Activated CD4-positive, alpha-beta T cell treated with anti-CD3 and anti-CD28 coated beads for 48 hours (primary cell): ENCODE results near the gene TMEM217.

ENCODE experiments used
- DNase-seq: peaks from one replicate; pipeline ENCODE4 v3.0.0-alpha.2; 2020

TMEM217 gene

DNA sequence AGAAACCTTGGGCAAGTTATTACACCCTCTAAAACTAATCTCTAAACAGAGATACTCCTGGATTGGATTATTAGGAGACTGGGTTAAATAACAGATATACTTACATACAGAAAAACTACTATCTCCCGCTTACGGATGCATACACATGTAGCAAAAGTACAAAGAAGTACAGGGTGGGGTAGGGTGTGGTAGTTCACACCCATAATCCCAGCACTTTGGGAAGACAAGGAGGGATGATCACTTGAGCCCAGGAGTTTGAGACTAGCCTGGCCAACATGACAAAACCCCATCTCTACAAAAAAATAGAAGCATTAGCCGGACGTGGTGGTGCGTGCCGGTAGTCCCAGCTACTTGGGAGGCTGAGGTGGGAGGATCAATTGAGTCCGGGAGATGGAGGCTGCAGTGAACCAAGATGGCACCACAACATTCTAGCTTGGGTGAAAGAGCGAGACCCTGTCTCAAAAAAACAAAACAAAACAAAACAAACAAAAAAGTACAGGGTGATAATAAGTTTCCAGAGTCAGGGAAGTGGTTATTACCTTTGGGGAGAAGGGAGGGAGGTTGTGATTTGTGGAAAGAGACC lies 79.9 kb downstream of the TMEM217 start:
- no peak for DNase-seq

DNA sequence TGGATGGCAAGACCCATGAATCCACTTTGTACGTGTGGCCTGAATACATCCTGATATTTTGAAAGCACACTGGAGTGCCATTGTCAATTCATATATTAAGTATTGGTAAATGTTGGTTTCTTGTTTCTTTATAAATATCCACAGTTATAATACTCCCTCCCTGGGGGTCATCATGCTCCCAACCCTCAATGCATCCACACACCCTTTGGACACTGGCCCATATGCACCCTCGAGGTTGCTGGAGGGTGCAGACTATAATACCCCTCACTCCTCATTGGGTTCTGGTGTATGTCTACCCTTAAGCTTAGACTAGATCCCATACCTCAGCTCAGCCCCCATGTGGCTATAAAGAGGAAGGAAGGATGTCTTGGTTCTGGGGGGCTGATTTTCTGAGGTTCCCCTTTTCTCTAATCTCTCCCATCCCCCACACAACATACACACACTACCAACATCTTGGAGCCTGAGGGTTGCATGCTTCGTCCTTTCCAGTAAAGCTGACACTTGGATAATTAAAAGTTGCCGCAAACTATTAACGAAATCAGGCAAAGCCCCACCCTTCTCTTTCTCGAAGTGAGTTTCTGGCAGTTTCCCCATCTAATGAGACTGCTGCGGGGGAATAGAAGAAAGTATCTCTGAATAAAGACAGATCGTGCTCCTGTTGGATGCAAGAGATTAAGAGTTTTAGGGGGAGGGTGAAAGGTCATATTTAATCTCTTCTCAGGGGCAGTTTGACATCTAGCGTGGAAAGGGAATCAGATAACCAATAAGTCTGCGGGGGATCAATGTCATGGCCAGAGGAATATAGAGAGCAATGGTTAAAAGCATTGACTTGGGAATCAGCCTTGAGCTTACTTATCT lies 80.6 kb downstream of the TMEM217 start:
- DNase-seq, result no peak

DNA sequence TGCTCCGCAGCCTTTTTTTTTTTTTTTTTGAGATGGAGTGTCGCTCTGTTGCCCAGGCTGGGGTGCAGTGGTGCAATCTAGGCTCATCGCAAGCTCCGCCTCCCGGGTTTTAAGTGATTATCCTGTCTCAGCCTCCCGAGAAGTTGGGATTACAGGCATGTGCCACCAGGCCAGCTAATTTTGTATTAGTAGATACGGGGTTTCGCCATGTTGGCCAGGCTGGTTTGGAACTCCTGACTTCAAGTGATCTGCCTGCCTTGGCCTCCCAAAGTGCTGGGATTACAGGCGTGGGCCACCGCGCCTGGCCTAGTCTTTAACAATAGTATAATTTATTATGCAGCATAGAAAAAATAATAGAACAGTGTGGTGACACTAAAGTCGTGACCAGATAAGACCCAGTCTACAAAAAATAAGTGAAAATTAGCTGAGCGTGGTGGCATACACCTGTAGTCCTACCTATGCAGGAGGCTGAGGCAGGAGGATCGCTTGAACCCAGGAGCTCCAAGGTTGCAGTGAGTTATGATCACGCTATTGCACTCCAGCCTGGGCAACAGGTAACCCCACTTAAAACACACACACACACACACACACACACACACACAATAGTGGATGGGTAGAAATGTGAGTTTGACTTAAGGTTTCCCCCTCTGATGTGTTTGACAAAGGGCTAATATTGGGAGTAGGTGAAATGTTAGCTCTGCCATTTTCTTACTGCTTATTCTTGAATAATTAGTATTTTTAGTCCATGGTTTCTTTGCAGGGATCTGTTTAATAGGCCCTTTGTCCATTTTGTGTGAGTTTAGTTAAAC lies 81.5 kb downstream of the TMEM217 start:
- DNase-seq, result no peak

DNA sequence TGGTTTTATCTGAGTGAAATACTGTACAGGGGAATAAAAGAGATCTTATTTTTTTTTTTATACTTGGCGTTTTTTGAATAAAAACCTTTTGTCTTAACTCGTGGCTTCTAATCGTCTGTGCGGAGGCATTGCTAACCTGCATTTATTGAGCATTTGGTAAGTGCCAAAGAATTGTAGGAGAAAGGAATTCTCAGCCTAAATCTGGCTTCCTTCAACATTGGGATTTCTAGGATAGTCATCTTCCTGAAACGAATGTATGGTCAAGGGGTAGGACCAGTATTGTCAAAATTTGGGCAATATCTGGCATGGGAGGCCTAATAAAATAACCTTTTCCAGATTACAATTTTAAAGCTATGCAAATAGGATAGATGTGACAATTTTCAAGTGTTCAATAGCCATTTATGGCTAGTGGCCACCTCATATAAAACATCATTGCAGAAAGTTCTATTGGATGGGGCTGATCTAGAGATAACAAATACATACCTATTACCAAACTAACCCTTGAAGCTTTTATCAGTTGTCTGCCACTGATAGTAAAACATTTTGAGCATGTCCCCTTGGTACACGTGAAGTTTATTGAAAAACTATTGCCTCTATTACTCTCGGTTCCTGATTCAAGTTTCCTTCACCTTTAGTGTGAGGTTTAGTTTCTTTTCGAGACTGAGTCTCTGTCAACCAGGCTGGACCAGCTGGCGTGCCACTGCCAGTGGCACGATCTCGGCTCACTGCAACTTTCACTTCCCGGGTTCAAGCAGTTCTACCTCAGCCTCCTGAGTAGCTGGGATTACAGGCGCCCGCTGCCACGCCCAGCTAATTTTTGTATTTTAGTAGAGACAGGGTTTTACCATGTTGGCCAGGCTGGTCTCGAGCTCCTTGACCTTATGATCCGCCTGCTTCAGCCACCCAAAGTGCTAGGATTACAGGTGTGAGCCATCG lies 82.3 kb downstream of the TMEM217 start:
- DNase-seq, result no peak

DNA sequence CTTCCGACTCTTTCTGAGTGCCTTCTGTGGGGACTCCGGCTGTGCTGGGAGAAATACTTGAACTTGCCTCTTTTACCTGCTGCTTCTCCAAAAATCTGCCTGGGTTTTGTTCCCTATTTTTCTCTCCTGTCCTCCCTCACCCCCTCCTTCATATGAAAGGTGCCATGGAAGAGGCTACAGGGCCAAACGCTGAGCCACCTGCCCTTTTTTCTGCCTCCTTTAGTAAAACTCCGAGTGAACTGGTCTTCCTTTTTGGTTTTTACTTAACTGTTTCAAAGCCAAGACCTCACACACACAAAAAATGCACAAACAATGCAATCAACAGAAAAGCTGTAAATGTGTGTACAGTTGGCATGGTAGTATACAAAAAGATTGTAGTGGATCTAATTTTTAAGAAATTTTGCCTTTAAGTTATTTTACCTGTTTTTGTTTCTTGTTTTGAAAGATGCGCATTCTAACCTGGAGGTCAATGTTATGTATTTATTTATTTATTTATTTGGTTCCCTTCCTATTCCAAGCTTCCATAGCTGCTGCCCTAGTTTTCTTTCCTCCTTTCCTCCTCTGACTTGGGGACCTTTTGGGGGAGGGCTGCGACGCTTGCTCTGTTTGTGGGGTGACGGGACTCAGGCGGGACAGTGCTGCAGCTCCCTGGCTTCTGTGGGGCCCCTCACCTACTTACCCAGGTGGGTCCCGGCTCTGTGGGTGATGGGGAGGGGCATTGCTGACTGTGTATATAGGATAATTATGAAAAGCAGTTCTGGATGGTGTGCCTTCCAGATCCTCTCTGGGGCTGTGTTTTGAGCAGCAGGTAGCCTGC lies 83.2 kb downstream of the TMEM217 start:
- DNase-seq, result no peak

DNA sequence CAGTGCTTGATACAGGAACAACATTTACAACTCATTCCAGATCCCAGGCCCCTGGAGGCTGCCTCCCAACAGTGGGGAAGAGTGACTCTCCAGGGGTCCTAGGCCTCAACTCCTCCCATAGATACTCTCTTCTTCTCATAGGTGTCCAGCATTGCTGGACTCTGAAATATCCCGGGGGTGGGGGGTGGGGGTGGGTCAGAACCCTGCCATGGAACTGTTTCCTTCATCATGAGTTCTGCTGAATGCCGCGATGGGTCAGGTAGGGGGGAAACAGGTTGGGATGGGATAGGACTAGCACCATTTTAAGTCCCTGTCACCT lies 83.8 kb downstream of the TMEM217 start:
- no peak for DNase-seq

DNA sequence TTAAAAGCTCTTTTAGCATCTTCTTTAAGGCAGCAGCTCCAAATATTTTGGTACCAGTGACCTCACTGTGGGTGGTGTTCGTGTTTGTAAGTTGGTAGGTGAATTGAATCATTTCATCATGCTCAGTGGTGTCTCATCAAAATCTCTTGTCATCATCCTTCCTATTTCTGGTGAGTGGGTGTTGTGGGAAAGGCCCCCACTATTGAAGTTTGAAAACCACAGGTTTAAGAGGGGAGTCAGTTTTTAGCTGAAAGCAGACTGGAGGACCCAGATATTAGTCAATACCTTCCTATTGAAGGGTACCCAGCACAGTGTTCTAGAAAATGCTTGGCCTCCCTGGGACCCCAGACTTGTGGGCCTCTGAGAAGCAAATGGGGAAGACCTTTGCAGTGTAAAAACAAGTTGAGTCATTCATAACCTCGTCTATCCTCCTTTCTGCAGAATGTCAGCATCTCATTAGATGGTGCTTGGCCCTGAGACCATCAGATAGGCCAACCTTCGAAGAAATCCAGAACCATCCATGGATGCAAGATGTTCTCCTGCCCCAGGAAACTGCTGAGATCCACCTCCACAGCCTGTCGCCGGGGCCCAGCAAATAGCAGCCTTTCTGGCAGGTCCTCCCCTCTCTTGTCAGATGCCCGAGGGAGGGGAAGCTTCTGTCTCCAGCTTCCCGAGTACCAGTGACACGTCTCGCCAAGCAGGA lies 84.3 kb downstream of the TMEM217 start:
- DNase-seq, result peak; percentile 62

DNA sequence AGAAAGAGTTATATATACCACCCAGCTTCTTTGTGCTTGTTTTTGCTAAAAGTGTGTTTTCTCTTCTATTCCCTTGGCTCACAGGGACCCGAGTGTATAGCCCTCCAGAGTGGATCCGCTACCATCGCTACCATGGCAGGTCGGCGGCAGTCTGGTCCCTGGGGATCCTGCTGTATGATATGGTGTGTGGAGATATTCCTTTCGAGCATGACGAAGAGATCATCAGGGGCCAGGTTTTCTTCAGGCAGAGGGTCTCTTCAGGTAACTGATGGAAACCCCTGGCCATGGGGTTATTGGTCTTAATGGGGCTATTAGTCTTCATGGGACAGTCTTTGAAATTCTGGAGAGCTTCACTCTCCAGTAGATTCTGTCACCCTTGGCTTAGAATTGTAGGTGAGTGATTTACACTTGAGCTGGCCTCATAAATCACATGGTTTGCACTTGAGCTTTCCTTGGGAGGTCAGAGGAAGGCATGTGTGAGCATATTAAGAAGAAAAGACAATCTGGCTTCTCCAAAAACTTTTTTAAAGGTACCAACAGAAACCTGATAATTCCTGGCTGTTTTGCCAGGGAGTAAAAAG lies 84.9 kb downstream of the TMEM217 start:
- no peak for DNase-seq

DNA sequence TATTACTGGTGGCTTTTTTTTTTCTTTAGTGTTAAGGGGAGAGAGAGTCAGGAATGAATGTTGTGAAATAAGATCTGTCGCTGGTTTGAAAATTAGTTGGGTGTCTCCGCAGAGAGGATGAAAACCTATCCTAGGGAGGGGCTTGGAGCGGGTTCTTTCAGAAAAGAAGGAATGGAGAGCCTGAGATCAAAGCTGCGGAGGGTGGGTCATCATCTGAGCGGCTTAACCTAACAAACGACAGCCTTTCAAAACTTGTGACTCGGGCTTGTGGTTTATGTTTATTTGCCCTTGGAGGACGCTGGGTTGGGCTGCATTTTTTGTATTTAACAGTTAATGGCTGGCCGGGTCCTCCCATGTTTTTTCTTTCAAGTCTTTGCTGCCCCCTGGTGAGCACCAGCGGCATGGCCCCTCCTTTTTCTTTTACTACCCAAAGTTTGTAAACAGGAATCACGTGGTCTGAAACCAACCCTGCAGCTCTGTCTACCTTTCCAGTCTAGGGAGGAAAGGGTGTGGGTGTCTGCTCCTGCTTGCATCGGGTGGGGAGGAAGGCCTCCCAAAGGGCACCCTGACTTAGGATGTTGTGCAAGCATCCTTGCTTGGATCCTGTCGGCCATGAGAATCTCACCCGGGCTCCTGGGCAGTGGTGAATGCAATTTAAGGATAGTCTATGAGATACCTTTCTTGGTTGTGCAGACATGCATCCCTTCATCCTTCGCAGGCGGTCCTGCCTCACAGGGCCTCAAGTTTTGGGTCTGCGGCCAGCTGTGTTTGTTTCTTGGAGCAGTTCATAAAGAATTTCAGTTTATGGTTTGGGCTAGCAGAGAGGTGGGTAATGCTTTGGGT lies 85.8 kb downstream of the TMEM217 start:
- DNase-seq, result peak; percentile 93

DNA sequence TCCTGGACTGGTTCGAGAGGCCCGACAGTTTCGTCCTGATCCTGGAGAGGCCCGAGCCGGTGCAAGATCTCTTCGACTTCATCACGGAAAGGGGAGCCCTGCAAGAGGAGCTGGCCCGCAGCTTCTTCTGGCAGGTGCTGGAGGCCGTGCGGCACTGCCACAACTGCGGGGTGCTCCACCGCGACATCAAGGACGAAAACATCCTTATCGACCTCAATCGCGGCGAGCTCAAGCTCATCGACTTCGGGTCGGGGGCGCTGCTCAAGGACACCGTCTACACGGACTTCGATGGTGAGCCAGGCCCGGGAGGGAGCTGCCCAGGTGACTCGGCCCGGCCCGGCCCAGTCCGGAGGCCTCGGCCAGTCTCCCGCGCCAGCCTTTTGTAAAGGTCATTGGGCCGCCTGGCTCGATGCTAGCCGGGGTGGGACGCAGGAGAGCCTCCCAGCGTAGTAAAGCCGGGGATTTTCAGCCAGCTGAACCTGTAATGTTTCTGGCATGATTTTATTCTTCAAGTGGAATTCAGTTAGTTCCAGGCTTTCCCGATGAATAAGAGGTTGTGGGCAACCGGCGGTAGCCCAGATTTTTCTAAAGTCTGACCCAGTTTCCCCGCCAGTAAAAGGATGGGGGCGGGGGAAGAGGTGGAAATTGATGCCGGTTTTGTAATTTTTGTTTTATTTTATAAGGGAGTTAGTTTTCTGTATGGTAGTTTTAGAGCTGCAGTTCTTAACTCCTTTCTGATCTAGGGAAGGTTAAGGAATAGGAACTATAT lies 86.6 kb downstream of the TMEM217 start:
- DNase-seq, result peak; percentile 52

DNA sequence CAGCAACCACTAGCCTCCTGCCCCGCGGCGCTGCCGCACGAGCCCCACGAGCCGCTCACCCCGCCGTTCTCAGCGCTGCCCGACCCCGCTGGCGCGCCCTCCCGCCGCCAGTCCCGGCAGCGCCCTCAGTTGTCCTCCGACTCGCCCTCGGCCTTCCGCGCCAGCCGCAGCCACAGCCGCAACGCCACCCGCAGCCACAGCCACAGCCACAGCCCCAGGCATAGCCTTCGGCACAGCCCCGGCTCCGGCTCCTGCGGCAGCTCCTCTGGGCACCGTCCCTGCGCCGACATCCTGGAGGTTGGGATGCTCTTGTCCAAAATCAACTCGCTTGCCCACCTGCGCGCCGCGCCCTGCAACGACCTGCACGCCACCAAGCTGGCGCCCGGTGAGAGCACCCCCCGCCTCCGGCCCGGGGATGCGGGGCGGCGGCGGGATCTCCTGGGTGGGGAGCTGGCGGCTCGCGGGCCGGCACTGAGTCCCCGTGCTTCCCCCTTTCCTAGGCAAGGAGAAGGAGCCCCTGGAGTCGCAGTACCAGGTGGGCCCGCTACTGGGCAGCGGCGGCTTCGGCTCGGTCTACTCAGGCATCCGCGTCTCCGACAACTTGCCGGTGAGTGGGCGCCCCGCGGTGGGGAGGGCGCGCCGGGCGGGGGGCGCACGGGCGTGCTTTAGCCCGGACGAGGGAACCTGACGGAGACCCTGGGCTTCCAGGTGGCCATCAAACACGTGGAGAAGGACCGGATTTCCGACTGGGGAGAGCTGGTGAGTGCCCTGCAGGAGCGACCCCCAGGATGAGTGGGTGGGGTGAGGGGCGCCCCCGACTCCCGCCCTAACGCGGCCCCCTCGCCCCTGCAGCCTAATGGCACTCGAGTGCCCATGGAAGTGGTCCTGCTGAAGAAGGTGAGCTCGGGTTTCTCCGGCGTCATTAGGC lies 87.4 kb downstream of the TMEM217 start:
- DNase-seq, result peak; percentile 73

DNA sequence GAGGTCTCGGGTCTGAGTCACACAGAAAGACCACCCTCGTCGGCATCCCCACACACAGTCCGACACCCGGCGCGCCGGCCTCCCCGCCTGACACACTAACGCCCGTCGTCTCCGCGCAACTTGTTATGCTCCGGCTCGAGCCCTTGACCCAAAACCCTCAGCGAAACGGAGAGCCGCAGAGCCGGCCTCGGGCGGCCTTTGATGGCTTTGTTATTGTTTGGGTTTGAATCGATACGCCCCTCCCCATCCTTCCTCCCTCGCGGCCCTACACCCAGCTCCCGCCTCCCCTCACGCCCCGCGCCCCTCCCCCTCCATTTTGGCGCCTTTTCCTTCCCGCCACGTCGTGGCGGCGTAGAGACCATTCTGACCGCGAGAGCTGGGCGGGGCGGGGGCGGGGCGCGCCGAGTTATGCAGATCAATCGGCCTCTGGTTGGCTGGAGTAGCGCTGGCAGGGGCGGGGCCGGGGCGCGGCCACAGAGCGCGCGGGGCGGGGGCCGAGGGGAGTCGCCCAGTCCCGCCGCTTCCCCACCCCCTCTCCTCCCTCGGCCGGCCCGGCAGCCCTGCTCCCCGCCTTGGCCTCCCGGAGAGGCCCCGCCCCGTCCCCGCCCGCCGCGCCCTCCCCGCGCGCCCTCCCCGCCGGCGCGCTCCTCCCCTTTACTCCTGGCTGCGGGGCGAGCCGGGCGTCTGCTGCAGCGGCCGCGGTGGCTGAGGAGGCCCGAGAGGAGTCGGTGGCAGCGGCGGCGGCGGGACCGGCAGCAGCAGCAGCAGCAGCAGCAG lies 88.3 kb downstream of the TMEM217 start, which contains the start of gene PIM1:
PIM1 (plus strand) TSS at position 657 of the 777 bp plus-strand sequence. CDS start 424 bp downstream, outside the sequence.
- peak; percentile 100 for DNase-seq

DNA sequence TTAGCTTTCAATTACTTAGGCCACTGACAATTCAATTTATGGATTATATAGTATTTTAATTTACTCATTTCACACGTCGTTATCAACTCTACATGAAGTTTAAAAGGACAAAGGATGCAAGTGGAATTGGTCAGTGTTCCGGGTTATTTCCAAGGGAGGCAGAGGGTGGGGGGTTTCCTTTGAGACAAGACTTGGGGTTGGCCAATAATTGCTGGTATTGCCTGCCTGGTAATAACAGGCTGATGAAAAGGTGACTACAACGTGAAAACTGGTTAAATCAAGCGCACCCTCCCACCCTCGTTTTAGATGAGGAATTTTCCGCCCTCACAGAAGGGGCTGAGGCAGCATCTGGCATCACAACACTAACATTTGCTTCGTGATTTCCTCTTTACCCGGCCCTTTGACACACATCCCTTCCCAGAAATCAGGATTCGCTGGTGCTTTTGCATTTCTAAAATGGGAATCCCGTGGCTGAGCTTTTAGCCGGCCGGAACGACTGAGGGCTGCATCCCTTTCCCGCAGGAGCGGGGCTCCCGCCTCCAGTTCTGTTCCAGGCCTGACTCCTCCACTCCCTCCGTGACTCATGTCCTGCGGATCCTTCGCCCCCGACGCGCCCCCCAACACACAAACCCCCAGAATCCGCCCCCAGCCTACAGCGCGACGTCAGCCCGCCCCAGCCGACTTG lies 89.0 kb downstream of the TMEM217 start:
- peak; percentile 55 for DNase-seq

DNA sequence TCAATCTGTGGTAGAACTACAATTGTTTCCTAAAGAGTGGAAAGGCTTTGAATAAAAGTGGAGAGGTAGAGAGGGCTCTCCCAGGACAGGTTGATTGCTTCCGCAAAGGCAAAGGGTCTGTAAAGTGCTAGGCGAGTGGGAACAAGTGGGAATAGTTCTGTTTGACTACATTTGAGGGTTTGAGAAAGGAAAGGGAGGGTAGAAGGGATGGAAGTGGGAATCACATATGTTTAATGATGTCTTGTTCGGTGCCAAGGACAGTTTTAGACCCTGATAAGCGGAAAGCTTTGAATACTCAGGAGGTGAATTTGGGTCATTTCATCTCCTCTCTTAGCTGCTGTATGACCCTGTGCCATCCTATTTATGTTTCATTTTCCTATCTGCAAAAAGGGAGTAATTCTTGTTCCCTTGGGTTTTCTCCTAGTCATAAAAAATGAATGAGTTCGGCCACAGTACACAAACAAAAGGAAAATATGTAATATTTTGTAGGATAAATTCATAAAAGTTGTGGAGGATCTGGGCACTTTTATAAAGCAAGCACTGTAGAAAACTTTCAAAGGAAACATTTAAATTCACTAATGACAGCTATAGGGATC lies 89.7 kb downstream of the TMEM217 start:
- no peak for DNase-seq

DNA sequence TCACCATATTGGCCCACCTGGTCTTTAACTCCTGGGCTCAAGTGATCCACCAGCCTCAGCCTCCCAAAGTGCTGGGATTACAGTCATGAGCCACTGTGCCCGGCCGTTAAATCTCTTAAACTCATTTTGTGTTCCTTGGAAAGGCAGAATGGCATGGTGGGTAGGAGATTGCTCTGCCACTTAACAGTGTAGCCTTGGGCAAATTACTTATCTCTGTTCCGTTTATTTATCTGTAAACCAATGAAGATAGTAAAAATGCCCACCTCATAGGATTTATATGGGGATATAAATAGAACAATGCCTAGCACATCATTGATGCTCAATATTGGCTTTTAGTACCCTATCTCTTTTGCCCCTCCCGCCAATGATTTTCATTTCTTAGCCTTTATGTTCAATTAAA lies 95.2 kb downstream of the TMEM217 start:
- no peak for DNase-seq
